T-cell (primary cell): ENCODE data around the gene GRIK4. TPM values are rescaled to one million over a fixed set of nuclear protein-coding genes. Genes with fewer than 3 reads are reported as not detected.

Experiments used
- ATAC-seq, 4 experiments: fragments of 200-7000 bp in 3 of 4; fragments of 150-1000 bp in 1 of 4; cut with Tn5 transposase; replicated peaks in 1 of 4; 1 replicate in 3 of 4; 2 replicates in 1 of 4; pipeline ENCODE4 v1.10.0; 2021; ENCODE audit warnings: moderate library complexity in 3 of 4, mild to moderate bottlenecking in 2 of 4, moderate number of reproducible peaks in 1 of 4
- CTCF ChIA-PET, 2 donors: fragments of 300-600 bp; sonication (Branson Sonifier 250); formaldehyde crosslinking; loops; one replicate each; lab custom pipeline; 2022; ENCODE audit warnings: antibody characterized with exemption in 2 of 2; lab: Charles Lee
- POLR2A ChIA-PET, 2 donors: fragments of 300-600 bp; sonication (Branson Sonifier 250); formaldehyde crosslinking; loops; one replicate each; lab custom pipeline; 2022; ENCODE audit warnings: antibody characterized with exemption in 2 of 2; lab: Charles Lee
- DNase-seq, 35 experiments: peaks; one replicate each; pipeline versions ENCODE4 v3.0.0 to v3.0.0-alpha.2; 2013 to 2023
- H3K27ac ChIP-seq: one replicate; pipeline ENCODE4 v1.5.1; 2013; ENCODE audit warnings: low read length
- H3K27me3 ChIP-seq, 2 experiments: replicated peaks in 1 of 2; 1 replicate in 1 of 2; 2 replicates in 1 of 2; pipeline versions ENCODE4 v1.6.1 to v1.7.0; 2013; ENCODE audit warnings: low read length in 1 of 2, mixed read lengths in 1 of 2; ENCODE audit not compliant: control insufficient read depth in 2 of 2, insufficient read depth in 2 of 2; ENCODE audit errors: extremely low read depth in 1 of 2
- H3K36me3 ChIP-seq, 2 donors: 1 replicate in 1 of 2; 2 replicates in 1 of 2; pipeline versions ENCODE4 v1.6.1 to v1.7.0; 2013; ENCODE audit warnings: low read length in 1 of 2; ENCODE audit not compliant: control insufficient read depth in 2 of 2, insufficient read depth in 1 of 2; ENCODE audit errors: extremely low read depth in 1 of 2
- H3K4me1 ChIP-seq, 2 experiments: 1 replicate in 1 of 2; 2 replicates in 1 of 2; pipeline versions ENCODE4 v1.6.1 to v1.7.0; 2013; ENCODE audit warnings: low read length in 2 of 2, mixed read lengths in 1 of 2; ENCODE audit not compliant: insufficient read depth in 2 of 2, control insufficient read depth in 1 of 2; ENCODE audit errors: extremely low read depth in 1 of 2
- H3K4me3 ChIP-seq, 2 donors: 1 replicate in 1 of 2; 2 replicates in 1 of 2; pipeline versions ENCODE4 v1.5.1 to v1.7.0; 2013; ENCODE audit warnings: mild to moderate bottlenecking in 2 of 2, low read length in 1 of 2, moderate library complexity in 1 of 2; ENCODE audit not compliant: control insufficient read depth in 1 of 2; ENCODE audit errors: extremely low read depth in 1 of 2
- H3K9me3 ChIP-seq: 2 replicates; pipeline ENCODE4 v1.7.0; 2013
- H3K27ac Mint-ChIP-seq, 2 donors: one replicate each; pipeline ENCODE4 v1.8.0; 2020 to 2021; ENCODE audit warnings: mild to moderate bottlenecking in 2 of 2, mixed read lengths in 2 of 2
- H3K27me3 Mint-ChIP-seq, 2 donors: one replicate each; pipeline ENCODE4 v1.8.0; 2021 to 2022; ENCODE audit warnings: mixed read lengths in 2 of 2
- H3K36me3 Mint-ChIP-seq: one replicate; pipeline ENCODE4 v1.8.0; 2021; ENCODE audit warnings: mixed read lengths
- H3K4me1 Mint-ChIP-seq, 3 donors: one replicate each; pipeline ENCODE4 v1.8.0; 2020 to 2022; ENCODE audit warnings: mixed read lengths in 3 of 3, mild to moderate bottlenecking in 1 of 3
- H3K4me3 Mint-ChIP-seq, 3 donors: one replicate each; pipeline ENCODE4 v1.8.0; 2020 to 2022; ENCODE audit warnings: mild to moderate bottlenecking in 3 of 3, mixed read lengths in 3 of 3, moderate library complexity in 3 of 3
- H3K9me3 Mint-ChIP-seq, 3 donors: one replicate each; pipeline ENCODE4 v1.8.0; 2020 to 2022; ENCODE audit warnings: mixed read lengths in 3 of 3
- WGBS: methylation state at CpG from one replicate; pipeline ENCODE4 v1.1.5; 2013; ENCODE audit warnings: missing lambda C conversion rate; ENCODE audit not compliant: insufficient coverage; 5-methylcytosine and 5-hydroxymethylcytosine counted together
- total RNA-seq, 35 experiments: library from RNA in 6 of 35; stranded (reverse) in 6 of 35; fragments of 120-200 nt in 1 of 35; gene quantifications; one replicate each; pipeline versions ENCODE4 v1.2.1 to v1.2.4 and lab custom pipeline; 2013 to 2026

GRIK4 gene
- total RNA-seq, 5 donors from 2014 or later (not counting 1 experiment from before 2014, with no cell fraction given): 0.09 TPM; not detected in 4

- Histone ChIP-seq H3K27ac (no peak overlapping the region), H3K36me3 (no peaks in the 10 kb centered on the region), H3K4me1 (no peaks in the 10 kb centered on the region), H3K9me3 (no peaks in the 10 kb centered on the region), H3K27me3 (peaks cover 0 to 40% of the 10 kb centered on the region in 2 experiments), H3K4me3 (no peak overlapping the region)
- peaks cover 16 to 28% of the 10 kb centered on the region in 2 donors for H3K27me3 Mint-ChIP-seq
- no peaks in the 10 kb centered on the region for H3K4me1 Mint-ChIP-seq
- ATAC-seq: no peak
- no peak overlapping the region for H3K27ac Mint-ChIP-seq
- H3K36me3 Mint-ChIP-seq: no peaks in the 10 kb centered on the region
- ChIA-PET POLR2A (no interaction called here), CTCF (no interaction called here)
- DNase-seq: no peak
- H3K4me3 Mint-ChIP-seq: no peak overlapping the region
- H3K9me3 Mint-ChIP-seq: no peaks in the 10 kb centered on the region
- WGBS: 100% methylated on average over 1 of the region's 6 CpGs
These were observed 145.9 kb downstream of the GRIK4 start for GRCh38 chr11:120657306-120658070.

GRCh38 chr11:120658071-120658423, 146.5 kb downstream of the GRIK4 start:
- no peak overlapping the region for H3K4me3 ChIP-seq
- H3K4me1 ChIP-seq: no peaks in the 10 kb centered on the region
- peaks cover 0 to 39% of the 10 kb centered on the region in 2 experiments for H3K27me3 ChIP-seq
- no CpG with 5 or more reads among the region's 3 CpGs for WGBS
- no peaks in the 10 kb centered on the region for H3K4me1 Mint-ChIP-seq
- no peaks in the 10 kb centered on the region for H3K36me3 ChIP-seq
- H3K4me3 Mint-ChIP-seq: no peak overlapping the region
- no peak overlapping the region for H3K27ac ChIP-seq
- no peak for DNase-seq
- ChIA-PET CTCF (no interaction called here), POLR2A (no interaction called here)
- ATAC-seq: no peak
- H3K9me3 Mint-ChIP-seq: no peaks in the 10 kb centered on the region
- H3K36me3 Mint-ChIP-seq: no peaks in the 10 kb centered on the region
- H3K27me3 Mint-ChIP-seq: peaks cover 20 to 31% of the 10 kb centered on the region in 2 donors
- H3K9me3 ChIP-seq: no peaks in the 10 kb centered on the region
- no peak overlapping the region for H3K27ac Mint-ChIP-seq

GRCh38 chr11:120659076-120659475, 147.5 kb downstream of the GRIK4 start:
- peaks cover 21 to 36% of the 10 kb centered on the region in 2 donors for H3K27me3 Mint-ChIP-seq
- WGBS: 86% methylated on average over 2 of the region's 6 CpGs

GRCh38 chr11:120660024-120660565, 148.5 kb downstream of the GRIK4 start:
- ChIA-PET CTCF (no interaction called here), POLR2A (interaction anchor here in 1 of 2 donors (0.6 kb wide), 1 partner anchor 1721 kb away, joined by 4 read pairs; no protein-coding TSS in a partner anchor)
- H3K36me3 Mint-ChIP-seq: no peaks in the 10 kb centered on the region
- Histone ChIP-seq H3K27me3 (peaks cover 0 to 32% of the 10 kb centered on the region in 2 experiments), H3K36me3 (no peaks in the 10 kb centered on the region), H3K27ac (no peak overlapping the region), H3K4me1 (no peaks in the 10 kb centered on the region), H3K4me3 (no peak overlapping the region), H3K9me3 (no peaks in the 10 kb centered on the region)
- WGBS: 45% methylated on average over 6 of the region's 17 CpGs
- no peak overlapping the region for H3K27ac Mint-ChIP-seq
- DNase-seq (peak in 14 of 35 experiments; percentile 1 to 20 (median 8)), ATAC-seq (no peak)
- peaks cover 17 to 32% of the 10 kb centered on the region in 2 donors for H3K27me3 Mint-ChIP-seq
- H3K4me3 Mint-ChIP-seq: no peak overlapping the region
- no peaks in the 10 kb centered on the region for H3K4me1 Mint-ChIP-seq
- no peaks in the 10 kb centered on the region for H3K9me3 Mint-ChIP-seq

More at GRCh38 chr11:120659076-120659475, 147.5 kb downstream of the GRIK4 start:
- H3K4me1 ChIP-seq: no peaks in the 10 kb centered on the region
- no peak overlapping the region for H3K27ac ChIP-seq
- Mint-ChIP-seq H3K9me3 (no peaks in the 10 kb centered on the region), H3K4me1 (no peaks in the 10 kb centered on the region), H3K4me3 (no peak overlapping the region), H3K27ac (no peak overlapping the region), H3K36me3 (no peaks in the 10 kb centered on the region)
- ATAC-seq (no peak), DNase-seq (no peak)
- H3K4me3 ChIP-seq: no peak overlapping the region
- no peaks in the 10 kb centered on the region for H3K36me3 ChIP-seq
- ChIA-PET CTCF (interaction anchor here in 1 of 2 donors (0.6 kb wide), 1 partner anchor 11 kb away, joined by 3 read pairs; no protein-coding TSS in a partner anchor), POLR2A (no interaction called here)
- no peaks in the 10 kb centered on the region for H3K9me3 ChIP-seq
- peaks cover 0 to 32% of the 10 kb centered on the region in 2 experiments for H3K27me3 ChIP-seq

GRCh38 chr11:120662071-120662676, 150.6 kb downstream of the GRIK4 start:
- H3K4me3 ChIP-seq: no peak overlapping the region
- H3K27me3 Mint-ChIP-seq: peaks cover 15 to 32% of the 10 kb centered on the region in 2 donors
- ATAC-seq (no peak), DNase-seq (no peak)
- CTCF ChIA-PET: no interaction called here
- H3K36me3 Mint-ChIP-seq: no peaks in the 10 kb centered on the region
- H3K9me3 ChIP-seq: no peaks in the 10 kb centered on the region
- no peak overlapping the region for H3K27ac ChIP-seq
- POLR2A ChIA-PET: no interaction called here
- no peak overlapping the region for H3K4me3 Mint-ChIP-seq
- 79% methylated on average over 8 of the region's 9 CpGs for WGBS
- no peaks in the 10 kb centered on the region for H3K9me3 Mint-ChIP-seq
- peaks cover 0 to 36% of the 10 kb centered on the region in 2 experiments for H3K27me3 ChIP-seq
- no peaks in the 10 kb centered on the region for H3K4me1 Mint-ChIP-seq
- no peaks in the 10 kb centered on the region for H3K36me3 ChIP-seq
- H3K4me1 ChIP-seq: no peaks in the 10 kb centered on the region
- no peak overlapping the region for H3K27ac Mint-ChIP-seq

- WGBS: no CpG with 5 or more reads among the region's 2 CpGs
- Mint-ChIP-seq H3K36me3 (no peaks in the 10 kb centered on the region), H3K27ac (no peak overlapping the region), H3K4me1 (no peaks in the 10 kb centered on the region), H3K4me3 (no peak overlapping the region), H3K9me3 (no peaks in the 10 kb centered on the region), H3K27me3 (peaks cover 15 to 32% of the 10 kb centered on the region in 2 donors)
- ChIA-PET CTCF (interaction anchor here in 1 of 2 donors (0.6 kb wide), 1 partner anchor 452 kb away, joined by 8 read pairs; no protein-coding TSS in a partner anchor), POLR2A (no interaction called here)
- DNase-seq: no peak
- no peaks in the 10 kb centered on the region for H3K36me3 ChIP-seq
- peaks cover 0 to 43% of the 10 kb centered on the region in 2 experiments for H3K27me3 ChIP-seq
- ATAC-seq: no peak
- no peaks in the 10 kb centered on the region for H3K4me1 ChIP-seq
- no peak overlapping the region for H3K27ac ChIP-seq
- no peak overlapping the region for H3K4me3 ChIP-seq
- H3K9me3 ChIP-seq: no peaks in the 10 kb centered on the region
These were observed 151.6 kb downstream of the GRIK4 start for GRCh38 chr11:120663142-120663541.
